ENCODE results near the gene HK2.
A peak's percentile ranks its signal among the peaks of the same experiment; 100 is the strongest.
"Not testable (repeated sequence)": the region's sequence is repeated elsewhere in the genome, so short reads cannot be mapped to it uniquely, and the experiment has no call there.

Gene HK2

GRCh38 chr2:74906395-74906794, 72.5 kb downstream of the HK2 start:
- DNase-seq, result no peak

- DNase-seq, result not testable (repeated sequence)
Observed at GRCh38 chr2:74907560-74907959, 73.6 kb downstream of the HK2 start.

GRCh38 chr2:74908748-74909444, 75.0 kb downstream of the HK2 start:
- DNase-seq, result no peak

GRCh38 chr2:74910245-74910644, 76.3 kb downstream of the HK2 start:
- no peak for DNase-seq

- DNase-seq, result no peak
Observed at GRCh38 chr2:74911061-74911460, 77.1 kb downstream of the HK2 start.

- DNase-seq, result no peak
Observed at GRCh38 chr2:74915743-74916142, 81.8 kb downstream of the HK2 start.

GRCh38 chr2:74916394-74916793, 82.5 kb downstream of the HK2 start:
- no peak for DNase-seq

GRCh38 chr2:74917702-74918619, 84.0 kb downstream of the HK2 start:
- no peak for DNase-seq

GRCh38 chr2:74919827-74920226, 85.9 kb downstream of the HK2 start:
- peak; percentile 63 to 70 for DNase-seq

- no peak for DNase-seq
Observed at GRCh38 chr2:74921236-74921736, 87.4 kb downstream of the HK2 start.

GRCh38 chr2:74922592-74923227, 88.8 kb downstream of the HK2 start:
- no peak for DNase-seq

- no peak for DNase-seq
Observed at GRCh38 chr2:74924463-74925265, 90.7 kb downstream of the HK2 start.

GRCh38 chr2:74925361-74925786, 91.4 kb downstream of the HK2 start:
- no peak for DNase-seq

GRCh38 chr2:74927621-74928020, 93.7 kb downstream of the HK2 start:
- DNase-seq, result no peak

GRCh38 chr2:74930811-74931486, 97.0 kb downstream of the HK2 start:
- DNase-seq, result no peak

- no peak for DNase-seq
Observed at GRCh38 chr2:74931940-74932339, 98.0 kb downstream of the HK2 start.

- DNase-seq, result no peak
Observed at GRCh38 chr2:74935975-74936391, 102.1 kb downstream of the HK2 start.

- DNase-seq, result no peak
Observed at GRCh38 chr2:74937221-74937880, 103.4 kb downstream of the HK2 start.

- DNase-seq, result no peak
Observed at GRCh38 chr2:74938264-74938663, 104.3 kb downstream of the HK2 start.

- no peak for DNase-seq
Observed at GRCh38 chr2:74939919-74940812, 106.2 kb downstream of the HK2 start.
